SK-MEL-5 (cell line): ENCODE data around the gene SYT9. TPM values are rescaled to one million over a fixed set of nuclear protein-coding genes. Genes with fewer than 3 reads are reported as not detected.

Experiments used
- DNase-seq: peaks from one replicate; pipeline ENCODE4 v3.0.0-alpha.2; 2016; ENCODE audit warnings: low read depth, low spot score
- in situ Hi-C: cut with HindIII; loops from 2 replicates; pipeline ENCODE4 v1.10.0; 2016; ENCODE audit warnings: low sequenced_read_pairs, high pct_unique_total_duplicates, low pct_unique_long_range_greater_than_20kb
- total RNA-seq: library from RNA; depleted of rRNA; stranded (reverse); fragments of >200 nt; shearing (Covaris generic); gene quantifications from 2 replicates; pipeline ENCODE4 v1.2.3, GENCODE V29; 2014

The SYT9 gene
- total RNA-seq, 1 experiment from 2014 or later: 0.11 TPM

GRCh38 chr11:7439746-7440320 lies 188.1 kb downstream of the SYT9 start:
- in situ Hi-C loops: no loop called here
- DNase-seq: no peak

- peak; percentile 80 for DNase-seq
- in situ Hi-C loops: no loop called here
Measured at GRCh38 chr11:7442588-7443215, 191.0 kb downstream of the SYT9 start.

- DNase-seq: no peak
- in situ Hi-C loops: no loop called here
Measured at GRCh38 chr11:7444091-7444981, 192.6 kb downstream of the SYT9 start.

GRCh38 chr11:7445564-7445963 lies 193.9 kb downstream of the SYT9 start:
- in situ Hi-C loops: no loop called here
- no peak for DNase-seq

GRCh38 chr11:7448201-7448600 lies 196.5 kb downstream of the SYT9 start:
- in situ Hi-C loops: no loop called here
- peak; percentile 17 for DNase-seq

GRCh38 chr11:7449211-7449840 lies 197.6 kb downstream of the SYT9 start:
- DNase-seq: no peak
- in situ Hi-C loops: no loop called here

- in situ Hi-C loops: no loop called here
- DNase-seq: no peak
Measured at GRCh38 chr11:7449841-7450214, 198.1 kb downstream of the SYT9 start.

- no peak for DNase-seq
- in situ Hi-C loops: no loop called here
Measured at GRCh38 chr11:7450836-7451235, 199.1 kb downstream of the SYT9 start.

- in situ Hi-C loops: no loop called here
- no peak for DNase-seq
Measured at GRCh38 chr11:7451520-7451919, 199.8 kb downstream of the SYT9 start.

- DNase-seq: no peak
- in situ Hi-C loops: no loop called here
Measured at GRCh38 chr11:7451952-7452494, 200.3 kb downstream of the SYT9 start.

GRCh38 chr11:7454854-7455253 lies 203.2 kb downstream of the SYT9 start:
- in situ Hi-C loops: no loop called here
- no peak for DNase-seq

GRCh38 chr11:7457211-7457610 lies 205.5 kb downstream of the SYT9 start:
- DNase-seq: no peak
- in situ Hi-C loops: no loop called here

- DNase-seq: no peak
- in situ Hi-C loops: no loop called here
Measured at GRCh38 chr11:7462706-7463105, 211.0 kb downstream of the SYT9 start.

GRCh38 chr11:7467652-7468051 lies 215.9 kb downstream of the SYT9 start:
- no peak for DNase-seq
- in situ Hi-C loops: no loop called here

- DNase-seq: no peak
- in situ Hi-C loops: no loop called here
Measured at GRCh38 chr11:7469351-7469865, 217.7 kb downstream of the SYT9 start.

- in situ Hi-C loops: no loop called here
- peak; percentile 77 for DNase-seq
Measured at GRCh38 chr11:7471071-7471470, 219.4 kb downstream of the SYT9 start.

GRCh38 chr11:7473717-7474116 lies 222.0 kb downstream of the SYT9 start:
- in situ Hi-C loops: no loop called here

GRCh38 chr11:7480113-7480512 lies 228.4 kb downstream of the SYT9 start:
- no peak for DNase-seq
- in situ Hi-C loops: no loop called here

More at GRCh38 chr11:7473717-7474116, 222.0 kb downstream of the SYT9 start:
- no peak for DNase-seq
